Kidney (tissue), 14 donors: ENCODE results near the gene SIPA1. TPM values are rescaled to one million over a fixed set of nuclear protein-coding genes. Genes with fewer than 3 reads are reported as not detected.

Source experiments
- DNase-seq, 5 donors: peaks; one replicate each; pipeline ENCODE4 v3.0.0-alpha.2; 2013 to 2020
- FAIRE-seq: peaks from 2 replicates; lab custom pipeline; 2012; peaks lifted over from hg19 to GRCh38; lab: Jason Lieb, UNC
- H3K27ac ChIP-seq, 2 donors: one replicate each; pipeline ENCODE4 v1.7.0; 2013; ENCODE audit warnings: low read depth in 2 of 2, low read length in 2 of 2, inconsistent platforms in 1 of 2
- H3K27me3 ChIP-seq: one replicate; pipeline ENCODE4 v1.7.1; 2013; ENCODE audit warnings: low read length, inconsistent platforms; ENCODE audit not compliant: control insufficient read depth, insufficient read depth
- H3K36me3 ChIP-seq, 3 donors: one replicate each; pipeline versions ENCODE4 v1.7.0 to v1.7.1; 2013; ENCODE audit warnings: low read length in 3 of 3, control low read depth in 1 of 3, inconsistent platforms in 1 of 3; ENCODE audit not compliant: insufficient read depth in 3 of 3, control insufficient read depth in 2 of 3
- H3K4me1 ChIP-seq, 3 donors: one replicate each; pipeline versions ENCODE4 v1.7.0 to v1.7.1; 2013; ENCODE audit warnings: low read length in 3 of 3, inconsistent platforms in 1 of 3, low read depth in 1 of 3; ENCODE audit not compliant: control insufficient read depth in 2 of 3, insufficient read depth in 2 of 3
- H3K4me3 ChIP-seq, 3 donors: one replicate each; pipeline versions ENCODE4 v1.7.0 to v1.8.1; 2013; ENCODE audit warnings: low read length in 3 of 3, control low read depth in 1 of 3, inconsistent platforms in 1 of 3
- H3K9ac ChIP-seq, 3 donors: one replicate each; pipeline versions ENCODE4 v1.7.0 to v1.7.1; 2013; ENCODE audit warnings: low read length in 3 of 3, control low read depth in 1 of 3, inconsistent platforms in 1 of 3
- H3K9me3 ChIP-seq, 3 donors: one replicate each; pipeline versions ENCODE4 v1.7.0 to v1.7.1; 2013; ENCODE audit warnings: low read length in 3 of 3, control low read depth in 1 of 3, inconsistent platforms in 1 of 3; ENCODE audit not compliant: control insufficient read depth in 2 of 3, insufficient read depth in 1 of 3
- CTCF ChIP-seq: IDR thresholded peaks from 3 replicates; pipeline ENCODE4 v1.5.1; 2012; ENCODE audit warnings: mild to moderate bottlenecking, moderate library complexity, borderline replicate concordance; ENCODE audit not compliant: insufficient read depth; ENCODE audit errors: extremely low read depth
- intact Hi-C: fragments of 100-400 bp; cut with DNase I; formaldehyde crosslinking; loops from one replicate; pipeline ENCODE4 v1.11.1; 2022
- polyA plus RNA-seq: library from polyadenylated mRNA; stranded (reverse); fragments of 350-450 nt; fragmentation: Illumina TruSeq; extraction: RNeasy Lipid Tissue Mini Kit (QIAGEN cat#74804); gene quantifications from one replicate; pipeline ENCODE4 v1.2.3, GENCODE V29; 2014; ENCODE audit warnings: low read depth, low replicate concordance; ENCODE audit not compliant: insufficient read depth
- total RNA-seq: library from RNA; stranded (reverse); fragmentation: NEBNext Ultra II Directional; extraction: Animal tissue kit (Norgen Biotek cat#: 25700); gene quantifications from one replicate; pipeline ENCODE4 v1.2.1, GENCODE V29; 2021
- donor health status: control.
- donor health status: control.
- donor health status: control.
- donor health status: control.
- donor health status: control.
- donor health status: DM: yes; HTN: yes; CAD: no.
- donor health status: Normal renal cell carcinoma (clear cell type).

Gene SIPA1
- total and polyA plus RNA-seq, 2 donors from 2014 or later, result 46.4 to 71.0 TPM

- Histone ChIP-seq H3K27me3 (no peaks in the 10 kb centered on the region), H3K36me3 (peaks cover 2 to 12% (median 5%) of the 10 kb centered on the region in 3 donors), H3K9me3 (no peaks in the 10 kb centered on the region), H3K4me3 (peak within 1 kb of the TSS; percentile 79 to 93 (median 92)), H3K9ac (peak within 1 kb of the TSS; percentile 66 to 87 (median 80)), H3K27ac (peak within 1 kb of the TSS; percentile 79 to 91), H3K4me1 (peaks cover 0 to 39% (median 0%) of the 10 kb centered on the region in 3 donors)
- peak; percentile 100 for DNase-seq
- TF ChIP-seq CTCF, result peak; percentile 30
- intact Hi-C loops, result no loop called here
- peak; percentile 99 for FAIRE-seq
Measured at GRCh38 chr11:65615229-65615949, 22.5 kb upstream of the SIPA1 start, which contains the start of gene PCNX3. PCNX3 (plus strand) TSS chr11:65615776; CDS start chr11:65616312, 536 bp downstream.

GRCh38 chr11:65615950-65616574 lies 21.8 kb upstream of the SIPA1 start:
- peaks cover 0 to 33% (median 0%) of the 10 kb centered on the region in 3 donors for H3K4me1 ChIP-seq
- no peaks in the 10 kb centered on the region for H3K9me3 ChIP-seq
- FAIRE-seq (no peak), DNase-seq (peak in 2 of 5 donors; percentile 25 to 61)
- no peaks in the 10 kb centered on the region for H3K27me3 ChIP-seq
- H3K36me3 ChIP-seq, result peaks cover 2 to 12% (median 5%) of the 10 kb centered on the region in 3 donors
- H3K4me3 ChIP-seq, result peak overlapping the region; percentile 53 to 76 (median 59)
- TF ChIP-seq CTCF, result no peak
- H3K9ac ChIP-seq, result peak overlapping the region; percentile 2 to 68 (median 38)
- H3K27ac ChIP-seq, result peak overlapping the region; percentile 9 to 71
- intact Hi-C loops, result no loop called here

GRCh38 chr11:65616575-65617001 lies 21.3 kb upstream of the SIPA1 start:
- Histone ChIP-seq H3K4me3 (peak overlapping the region; percentile 53 to 76 (median 59)), H3K4me1 (peaks cover 0 to 30% (median 0%) of the 10 kb centered on the region in 3 donors), H3K27me3 (no peaks in the 10 kb centered on the region), H3K27ac (no peak overlapping the region), H3K9ac (peak overlapping the region; percentile 2 to 68 (median 38)), H3K36me3 (peaks cover 2 to 12% (median 5%) of the 10 kb centered on the region in 3 donors), H3K9me3 (no peaks in the 10 kb centered on the region)
- no peak for TF ChIP-seq CTCF
- no peak for DNase-seq
- no peak for FAIRE-seq
- intact Hi-C loops, result no loop called here
